GM19238 (cell line): ENCODE measurements around the gene SLC6A8.

ENCODE experiments used
- DNase-seq: peaks from one replicate; pipeline ENCODE4 v3.0.0; 2011; ENCODE audit warnings: low spot score; ENCODE audit not compliant: insufficient read length

Gene SLC6A8

DNA sequence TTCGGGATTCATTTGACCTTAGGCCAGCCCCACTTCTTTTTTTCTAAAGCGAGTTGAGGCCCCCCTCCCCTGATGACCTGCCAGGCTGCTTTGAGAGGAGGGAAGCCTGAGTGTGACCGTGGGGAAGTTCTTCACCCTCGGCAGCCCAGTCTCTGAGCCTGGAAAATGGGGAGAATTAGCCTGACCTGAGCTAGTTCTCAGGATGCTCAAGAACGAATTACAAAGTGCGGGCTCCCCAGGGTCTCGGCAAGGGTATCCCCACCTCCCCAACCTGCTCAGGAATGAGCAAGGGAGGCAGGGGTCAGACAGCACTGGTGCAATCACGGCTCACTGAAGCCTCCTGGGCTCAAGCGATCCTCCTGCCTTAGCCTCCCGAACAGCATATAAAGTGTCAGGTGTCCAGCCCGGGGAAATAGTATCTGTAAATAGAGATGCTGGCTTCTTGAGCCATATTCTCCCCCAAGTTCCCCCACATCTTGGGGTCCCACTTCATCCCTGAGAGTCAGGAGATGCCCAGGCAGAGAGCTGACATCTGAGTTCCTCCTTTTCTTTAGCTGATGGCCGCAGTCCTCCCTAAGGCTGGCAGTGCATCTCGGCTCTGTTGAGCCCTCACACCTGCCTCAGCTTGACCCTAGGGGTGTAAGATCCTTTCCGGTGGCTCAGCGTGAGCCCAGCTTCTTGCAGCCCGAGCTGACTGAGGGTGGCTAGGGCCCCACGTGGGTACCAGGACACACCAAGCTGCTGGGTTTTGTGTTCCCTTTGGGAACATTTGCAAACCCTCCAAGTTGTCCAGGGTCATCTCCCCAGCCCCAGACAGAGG is 39.2 kb upstream of the SLC6A8 start:
- no peak for DNase-seq

DNA sequence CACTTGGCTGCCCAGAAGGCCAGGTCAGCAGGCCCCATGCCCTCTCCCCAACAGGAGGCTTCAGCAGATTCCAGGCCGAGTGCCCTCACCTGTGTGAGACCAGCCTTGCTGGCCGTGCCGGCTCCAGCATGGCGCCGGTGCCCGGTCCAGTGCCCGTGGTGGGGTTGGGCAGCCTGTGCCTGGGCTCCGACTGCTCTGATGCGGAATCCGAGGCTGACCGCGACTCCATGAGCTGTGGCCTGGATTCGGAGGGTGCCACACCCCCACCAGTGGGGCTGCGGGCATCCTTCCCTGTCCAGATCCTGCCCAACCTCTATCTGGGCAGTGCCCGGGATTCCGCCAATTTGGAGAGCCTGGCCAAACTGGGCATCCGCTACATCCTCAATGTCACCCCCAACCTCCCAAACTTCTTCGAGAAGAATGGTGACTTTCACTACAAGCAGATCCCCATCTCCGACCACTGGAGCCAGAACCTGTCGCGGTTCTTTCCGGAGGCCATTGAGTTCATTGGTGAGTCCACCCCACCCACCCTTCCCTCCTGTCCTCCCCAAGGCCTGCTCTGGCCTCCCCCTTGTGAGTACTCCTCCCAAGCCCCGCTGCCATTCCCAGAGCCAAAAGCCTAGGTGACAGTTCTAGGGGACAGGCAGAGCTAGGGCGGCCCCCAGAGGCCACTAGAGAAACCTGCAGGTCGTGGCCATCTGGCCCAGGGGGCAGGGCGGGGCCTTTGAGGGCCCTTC is 38.4 kb upstream of the SLC6A8 start:
- peak; percentile 61 for DNase-seq

DNA sequence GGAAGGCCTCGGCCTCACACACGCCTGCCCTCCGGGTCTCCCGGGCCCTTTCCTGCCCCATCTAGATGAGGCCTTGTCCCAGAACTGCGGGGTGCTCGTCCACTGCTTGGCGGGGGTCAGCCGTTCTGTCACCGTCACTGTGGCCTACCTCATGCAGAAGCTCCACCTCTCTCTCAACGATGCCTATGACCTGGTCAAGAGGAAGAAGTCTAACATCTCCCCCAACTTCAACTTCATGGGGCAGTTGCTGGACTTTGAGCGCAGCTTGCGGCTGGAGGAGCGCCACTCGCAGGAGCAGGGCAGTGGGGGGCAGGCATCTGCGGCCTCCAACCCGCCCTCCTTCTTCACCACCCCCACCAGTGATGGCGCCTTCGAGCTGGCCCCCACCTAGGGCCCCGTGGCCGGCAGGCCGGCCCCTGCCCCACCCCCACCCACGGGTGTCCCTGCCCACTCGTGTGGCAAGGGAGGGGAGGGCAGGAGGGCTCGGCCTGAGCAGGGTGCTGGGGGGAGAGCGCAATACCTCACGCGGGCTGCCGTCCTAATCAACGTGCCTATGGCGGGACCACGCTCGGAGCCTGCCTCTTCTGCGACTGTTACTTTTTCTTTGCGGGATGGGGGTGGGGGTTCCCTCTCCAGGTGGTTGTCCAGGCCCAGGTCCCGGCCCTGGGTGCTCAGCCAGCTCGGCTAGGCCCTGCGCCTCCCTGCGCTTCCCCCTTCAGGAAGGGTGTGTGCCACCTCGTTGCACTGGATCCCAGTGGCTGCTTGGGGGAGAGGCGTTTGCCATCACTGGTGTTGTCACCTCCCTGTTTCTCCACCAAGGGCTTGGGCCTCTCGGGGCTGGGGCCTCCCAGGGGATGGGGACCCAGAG is 37.6 kb upstream of the SLC6A8 start:
- no peak for DNase-seq

DNA sequence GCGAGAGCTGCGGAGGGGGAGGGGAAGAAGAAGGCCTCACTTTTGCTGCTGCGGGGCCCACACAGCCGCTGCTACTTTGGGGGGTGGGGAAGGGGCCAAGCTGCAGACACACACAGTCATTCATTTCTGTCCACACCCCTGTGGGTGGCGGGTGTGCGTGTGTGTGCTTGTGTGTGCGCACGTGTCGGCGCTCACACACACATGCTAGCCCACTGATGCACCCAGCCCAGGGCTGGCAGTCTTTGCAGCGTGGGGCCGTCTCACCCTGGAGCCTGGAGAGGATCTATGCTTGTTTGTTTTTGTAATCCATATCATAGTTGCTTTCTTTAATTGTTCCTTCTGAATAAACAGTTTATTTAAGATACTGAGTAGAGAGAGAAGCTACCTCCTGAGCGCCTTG is 36.8 kb upstream of the SLC6A8 start:
- DNase-seq, result no peak

DNA sequence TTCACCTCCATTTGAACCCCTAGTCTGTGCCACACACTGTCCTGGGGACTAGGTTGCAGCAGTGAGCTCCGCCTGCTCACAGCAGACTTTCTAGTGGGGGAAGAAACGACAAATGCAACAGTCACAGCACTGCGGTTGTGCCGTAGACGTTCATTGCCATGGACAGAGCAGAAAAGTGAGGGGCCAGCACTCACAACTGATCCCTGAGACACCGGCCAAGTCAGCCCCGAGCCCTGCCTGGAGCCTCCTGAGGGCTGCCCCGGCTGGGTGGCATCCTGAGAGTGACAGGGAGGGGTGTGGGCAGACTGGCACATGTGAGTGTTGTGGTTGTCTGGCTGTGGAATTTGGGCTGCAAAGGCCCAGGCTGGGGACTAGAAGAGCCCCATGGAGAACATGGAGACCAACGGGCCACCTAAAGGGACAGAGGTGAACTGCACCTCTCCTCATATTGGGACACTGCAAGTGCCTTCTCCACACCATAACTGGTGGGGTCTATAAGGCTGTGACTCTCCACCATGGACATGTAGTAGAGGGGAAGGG is 36.1 kb upstream of the SLC6A8 start:
- no peak for DNase-seq

DNA sequence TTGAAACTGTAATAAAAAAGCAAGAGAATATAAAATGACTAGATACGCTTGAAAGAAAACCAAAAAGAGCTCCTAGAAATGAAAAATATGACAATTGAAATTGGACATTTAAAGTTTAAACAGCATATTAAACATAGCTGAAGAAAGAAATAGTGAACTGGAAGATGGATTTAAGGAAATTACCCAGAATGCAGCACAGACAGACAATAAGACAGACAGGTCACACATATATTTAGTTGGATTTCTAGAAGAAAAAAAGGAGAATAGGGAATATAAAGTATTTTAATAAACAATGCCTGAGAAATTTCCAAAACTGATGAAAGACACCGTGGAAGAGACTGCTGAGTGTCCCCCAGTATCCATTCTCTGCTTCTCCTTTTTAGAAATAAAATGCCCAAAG is 34.2 kb upstream of the SLC6A8 start:
- no peak for DNase-seq

DNA sequence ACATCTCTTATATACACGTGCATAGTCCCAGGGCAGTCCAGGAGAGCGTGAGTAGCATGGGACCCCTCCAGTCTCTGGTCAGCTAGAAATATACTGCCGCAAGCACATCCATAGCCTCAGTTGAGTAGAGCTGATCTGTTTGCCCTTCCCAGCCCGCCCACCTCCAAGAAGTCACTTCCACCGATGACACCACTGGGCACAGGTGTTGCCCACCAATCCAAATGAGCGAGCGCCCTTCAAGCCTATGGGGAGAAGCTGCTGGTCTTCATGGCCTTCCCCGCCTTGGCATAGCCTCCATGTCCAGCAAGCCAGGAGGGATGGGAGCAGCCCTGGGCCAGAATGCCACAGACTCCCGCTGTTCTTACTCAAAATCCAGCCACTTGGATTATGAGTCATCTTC is 30.6 kb upstream of the SLC6A8 start:
- no peak for DNase-seq

DNA sequence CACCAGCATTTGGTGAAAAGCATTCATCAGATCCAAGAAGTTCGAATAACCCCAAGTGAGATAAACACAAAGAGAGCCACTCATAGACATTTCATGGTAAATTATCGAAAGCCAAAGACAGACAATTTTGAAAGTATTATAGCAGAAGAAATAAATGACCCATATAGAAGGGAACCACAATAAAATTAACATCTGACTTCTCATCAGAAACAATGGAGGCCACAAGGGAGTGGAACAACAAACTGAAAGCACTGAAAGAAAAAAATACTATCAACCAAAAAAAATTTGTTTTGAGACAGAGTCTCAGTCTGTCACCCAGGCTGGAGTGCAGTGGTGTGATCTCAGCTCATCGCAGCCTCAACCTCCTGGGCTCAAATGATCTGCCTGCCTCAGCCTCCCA is 28.5 kb upstream of the SLC6A8 start:
- DNase-seq, result no peak

DNA sequence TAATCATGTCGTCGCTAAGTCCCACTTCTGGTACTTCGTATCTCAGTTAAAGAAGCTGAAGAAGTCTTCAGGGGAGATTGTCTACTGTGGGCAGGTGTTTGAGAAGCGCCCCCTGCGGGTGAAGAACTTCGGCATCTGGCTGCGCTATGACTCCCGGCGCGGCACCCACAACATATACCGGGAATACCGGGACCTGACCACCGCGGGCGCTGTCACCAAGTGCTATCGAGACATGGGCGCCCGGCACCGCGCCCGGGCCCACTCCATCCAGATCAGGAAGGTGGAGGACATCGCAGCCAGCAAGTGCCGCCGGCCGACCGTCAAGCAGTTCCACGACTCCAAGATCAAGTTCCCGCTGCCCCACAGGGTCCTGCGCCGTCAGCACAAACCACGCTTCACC is 25.5 kb upstream of the SLC6A8 start:
- DNase-seq, result no peak

DNA sequence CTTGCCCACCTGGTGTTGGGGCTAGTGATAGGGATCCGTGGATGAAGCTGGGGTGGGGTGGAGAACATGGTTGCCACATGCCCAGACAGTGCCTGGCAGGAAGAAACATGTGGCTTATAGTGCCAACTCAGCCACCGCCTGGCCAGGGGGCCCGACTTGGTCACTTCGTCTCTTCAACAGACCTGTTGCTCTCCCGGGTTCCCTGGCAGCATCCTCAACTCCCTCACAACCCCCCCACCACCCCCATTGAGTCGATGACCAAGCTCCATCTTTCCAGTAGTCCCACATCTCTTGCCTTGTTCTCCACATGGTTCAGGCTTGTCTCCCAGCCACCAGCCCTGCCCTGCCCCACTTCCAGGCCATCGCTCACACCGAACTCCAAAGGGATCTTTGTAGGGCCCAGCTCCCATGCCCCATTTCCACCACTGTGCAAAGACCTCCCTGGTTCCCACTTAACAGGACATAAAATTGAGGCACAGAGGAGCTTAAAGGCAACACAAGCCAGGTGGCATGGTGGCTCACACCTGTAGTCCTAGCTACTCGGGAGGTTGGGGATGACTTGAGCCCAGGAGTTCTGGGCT is 21.9 kb upstream of the SLC6A8 start:
- no peak for DNase-seq

DNA sequence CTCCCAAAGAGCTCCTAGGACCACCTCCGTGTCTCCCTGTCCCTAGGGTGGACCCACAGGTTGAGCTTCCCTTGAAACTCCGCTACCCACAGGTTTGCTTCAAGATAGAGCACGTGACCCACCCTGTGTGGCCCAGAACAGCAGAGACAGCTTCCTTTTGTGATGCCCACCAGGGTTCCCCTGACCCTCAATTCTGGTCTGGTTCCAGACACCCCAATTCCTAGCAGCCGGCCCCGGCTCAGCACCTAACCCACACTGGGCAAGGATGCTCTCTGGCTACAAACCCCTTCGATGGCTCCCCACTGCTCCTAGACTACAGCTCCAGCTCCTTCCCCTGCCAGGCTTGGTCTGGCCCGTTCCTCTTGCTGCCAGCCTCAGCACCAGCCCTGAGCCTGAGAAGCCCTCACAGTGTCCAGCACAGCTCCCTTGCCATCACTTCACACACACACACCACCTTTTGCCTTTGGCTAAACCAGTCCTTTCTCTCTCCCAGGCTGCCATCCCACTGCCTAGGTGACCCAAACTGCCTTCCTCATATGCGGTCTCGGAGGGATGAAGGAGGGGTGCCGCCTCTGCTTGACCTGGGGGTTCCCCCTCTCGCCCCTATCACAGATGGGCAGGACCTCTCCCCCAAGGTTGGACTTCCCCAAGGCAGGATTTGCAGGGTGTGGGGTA is 20.3 kb upstream of the SLC6A8 start:
- no peak for DNase-seq

DNA sequence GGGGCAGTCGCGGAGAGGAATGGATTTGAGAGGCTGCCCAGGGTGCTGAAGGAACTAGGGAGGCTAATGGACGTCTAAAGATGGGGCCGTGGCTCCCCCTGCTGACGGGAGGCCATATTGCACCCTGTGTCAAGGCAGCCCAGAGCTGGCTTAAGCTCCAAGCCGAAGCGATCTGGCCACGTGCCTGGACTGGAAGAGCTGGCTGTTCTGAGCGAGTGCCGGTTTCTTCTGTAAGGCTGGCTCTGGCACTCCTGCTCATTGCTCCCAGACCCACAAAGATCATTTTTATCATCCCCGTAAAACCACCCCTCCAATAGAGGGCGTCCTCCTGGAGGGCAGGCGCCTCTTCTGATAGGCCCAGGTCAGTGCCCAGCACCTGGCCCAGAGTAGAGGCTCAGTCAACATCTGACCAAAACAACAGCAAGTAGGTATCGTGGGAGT is 19.8 kb upstream of the SLC6A8 start:
- DNase-seq, result peak; percentile 63

DNA sequence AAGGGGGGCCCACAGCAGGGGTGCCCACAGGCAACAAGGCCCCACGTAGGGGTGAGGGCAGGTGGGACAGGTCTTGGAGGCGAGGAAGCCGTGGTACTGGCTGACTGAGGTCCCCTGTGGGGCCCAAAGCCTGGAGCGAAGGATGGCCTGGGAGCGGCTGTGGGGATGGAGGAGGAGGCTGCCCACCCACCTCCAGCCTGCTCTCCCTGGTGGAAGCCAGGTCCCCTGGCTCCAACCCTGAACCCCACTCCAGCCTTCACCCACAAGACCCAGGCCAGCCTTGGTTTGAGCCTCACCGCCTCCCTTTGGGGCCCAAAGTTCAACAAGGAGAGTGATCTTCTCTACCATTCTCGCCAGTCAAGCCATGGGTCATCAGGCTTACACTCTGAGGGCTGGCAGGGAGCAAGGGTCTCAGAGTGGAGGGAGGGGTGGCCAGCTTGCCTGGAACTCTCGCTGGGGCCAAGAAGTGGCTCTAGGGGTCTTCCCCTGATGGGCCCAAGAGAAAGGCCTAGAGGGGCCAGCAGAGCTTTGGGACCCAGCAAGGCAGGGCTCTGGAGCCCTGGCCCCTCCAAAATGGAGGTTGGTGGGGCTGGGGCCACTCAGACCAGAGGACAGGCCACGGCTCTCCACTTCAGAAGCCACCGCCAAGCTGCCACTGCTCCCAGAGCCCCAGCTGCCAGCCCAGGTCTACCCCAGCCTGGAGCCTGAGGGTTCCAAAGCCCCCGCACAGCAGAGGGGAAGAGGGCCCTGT is 19.1 kb upstream of the SLC6A8 start:
- no peak for DNase-seq

DNA sequence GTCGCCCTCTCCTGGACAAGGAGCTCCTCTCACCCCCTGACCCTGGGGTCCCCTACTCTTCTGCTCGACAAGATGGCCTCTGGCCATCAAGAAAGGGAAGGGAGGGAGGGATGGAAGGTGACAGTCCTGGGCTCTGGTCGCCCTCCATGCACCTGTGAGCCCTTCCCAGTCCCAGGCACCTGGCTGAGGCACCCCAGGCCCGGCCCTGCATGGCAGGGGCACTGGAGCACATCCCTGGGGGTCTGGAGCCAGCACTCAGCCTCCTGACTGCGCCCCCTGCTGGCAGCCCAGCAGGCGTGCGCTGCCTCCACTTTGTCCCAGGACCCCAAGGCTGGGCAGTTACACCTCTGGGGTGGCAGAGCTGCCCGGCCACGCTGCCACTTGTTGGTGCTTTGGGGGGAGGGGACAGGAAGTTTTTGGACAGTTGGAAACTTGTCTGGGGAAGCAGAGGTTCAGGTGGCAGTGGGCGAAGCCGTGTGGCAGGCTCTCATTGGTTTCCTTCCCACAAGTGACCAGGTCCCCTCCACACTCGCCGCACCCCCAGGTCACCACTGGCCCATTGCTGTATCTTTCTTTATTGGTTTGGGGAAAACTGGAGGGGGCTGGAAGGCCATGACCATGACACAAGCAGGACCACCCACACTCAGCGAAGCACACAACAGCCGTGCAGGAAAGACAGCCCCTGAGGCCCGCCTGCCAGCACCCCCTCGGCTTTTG is 18.4 kb upstream of the SLC6A8 start:
- peak; percentile 55 for DNase-seq

DNA sequence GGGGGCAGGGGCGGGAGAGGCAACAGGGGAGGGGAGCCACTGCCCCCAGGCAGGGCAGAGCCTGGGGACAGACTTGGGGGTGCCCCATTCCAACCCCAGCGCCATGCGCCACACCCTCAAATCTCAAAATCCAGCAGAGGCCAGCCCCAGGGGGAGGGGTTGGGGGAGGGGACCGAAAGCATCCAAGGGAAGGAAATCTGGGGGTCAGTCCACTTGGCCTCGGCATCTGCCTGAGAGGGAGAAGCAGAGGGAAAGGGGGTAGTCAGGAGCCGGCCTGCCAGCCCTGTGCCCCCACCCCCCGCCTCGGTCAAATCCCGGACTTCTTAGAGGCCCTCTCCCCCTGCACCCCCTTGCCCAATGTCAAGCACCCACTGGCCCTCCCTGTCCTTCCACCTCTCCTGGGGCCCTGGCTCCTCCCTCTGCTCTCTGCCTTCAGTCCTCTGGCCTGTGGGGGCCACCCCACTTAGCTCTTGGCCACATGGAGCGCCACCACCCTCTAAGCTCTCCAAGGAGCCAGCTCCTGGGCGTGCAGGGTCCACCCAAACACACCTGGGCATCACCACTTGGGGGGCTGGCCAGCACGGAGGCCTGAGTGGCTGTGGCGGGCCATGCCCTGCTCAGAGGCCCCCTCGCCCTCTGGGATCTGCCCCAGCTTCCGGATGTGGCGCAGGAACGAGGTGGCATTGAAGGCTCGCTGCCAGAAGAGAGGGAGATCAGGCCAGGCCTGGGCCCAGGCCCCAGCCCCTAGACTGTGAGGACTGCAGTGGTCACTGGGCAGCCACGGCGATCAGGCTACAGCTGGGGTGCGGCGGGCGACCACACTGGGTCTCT is 17.6 kb upstream of the SLC6A8 start:
- DNase-seq, result no peak

DNA sequence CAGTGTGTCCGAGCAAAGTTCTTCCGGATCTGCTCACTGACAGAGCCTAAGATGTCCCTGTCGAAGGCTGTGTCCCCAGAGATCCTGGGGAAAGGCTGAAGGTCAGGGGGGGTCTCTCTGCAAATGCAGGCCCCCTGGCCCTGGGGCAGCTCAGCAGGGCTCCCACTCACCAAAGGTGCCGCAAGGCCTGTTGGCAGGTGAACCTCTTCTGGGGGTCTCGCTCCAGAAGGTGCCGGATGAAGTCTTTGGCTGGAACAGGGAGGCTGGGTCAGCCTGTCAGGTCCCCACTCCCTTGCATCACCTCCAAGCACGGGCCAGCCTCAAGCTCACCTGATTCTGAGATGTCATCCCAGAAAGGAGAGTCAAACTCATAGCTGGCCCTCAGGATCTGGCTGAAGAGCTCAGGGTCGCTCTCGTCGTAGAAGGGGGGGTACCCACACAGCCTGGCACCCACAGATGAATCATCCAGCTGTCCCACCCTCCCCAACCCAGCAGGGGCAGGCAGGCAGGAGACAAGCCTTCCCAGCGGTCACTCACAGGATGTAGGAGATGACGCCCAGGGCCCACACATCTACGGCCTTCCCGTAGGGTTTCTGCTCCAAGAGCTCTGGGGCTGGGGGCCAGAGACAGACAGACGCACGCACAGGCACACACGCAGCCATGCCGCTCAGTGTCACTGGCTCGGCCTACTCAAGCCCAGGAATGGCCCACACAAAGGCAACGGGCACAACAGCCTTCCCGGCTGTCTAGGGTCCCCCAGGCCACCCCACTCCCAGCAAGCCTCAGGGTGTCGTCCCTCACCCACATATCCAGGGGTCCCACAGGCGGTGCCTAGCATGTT is 16.8 kb upstream of the SLC6A8 start:
- DNase-seq, result no peak
